Kidney tubule cell (primary cell): Measurements from ENCODE around the gene PTPN4.

Experiments
- DNase-seq: peaks from one replicate; pipeline ENCODE4 v3.0.0-alpha.2; 2018; ENCODE audit warnings: low spot score

PTPN4 gene

DNA sequence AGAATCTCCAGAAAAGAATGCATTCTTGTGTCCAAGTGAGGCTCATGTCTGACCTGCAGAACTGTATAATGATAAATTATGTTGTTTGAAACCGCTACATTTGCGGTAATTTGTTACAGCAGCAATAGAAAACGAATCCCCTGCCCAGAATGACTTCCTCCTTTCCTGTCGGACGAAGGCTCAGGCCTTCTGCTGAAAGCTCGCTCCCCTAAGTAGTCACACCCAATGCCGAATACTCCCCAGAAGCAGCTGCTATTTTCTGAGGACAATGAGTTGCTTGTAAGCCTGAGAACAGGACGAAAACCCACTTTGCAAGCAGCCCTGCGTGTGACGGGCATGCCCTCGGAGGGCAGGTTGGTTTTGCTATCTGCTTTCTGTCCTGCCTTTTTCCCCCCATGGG, 27.7 kb upstream of the PTPN4 start:
- no peak for DNase-seq

DNA sequence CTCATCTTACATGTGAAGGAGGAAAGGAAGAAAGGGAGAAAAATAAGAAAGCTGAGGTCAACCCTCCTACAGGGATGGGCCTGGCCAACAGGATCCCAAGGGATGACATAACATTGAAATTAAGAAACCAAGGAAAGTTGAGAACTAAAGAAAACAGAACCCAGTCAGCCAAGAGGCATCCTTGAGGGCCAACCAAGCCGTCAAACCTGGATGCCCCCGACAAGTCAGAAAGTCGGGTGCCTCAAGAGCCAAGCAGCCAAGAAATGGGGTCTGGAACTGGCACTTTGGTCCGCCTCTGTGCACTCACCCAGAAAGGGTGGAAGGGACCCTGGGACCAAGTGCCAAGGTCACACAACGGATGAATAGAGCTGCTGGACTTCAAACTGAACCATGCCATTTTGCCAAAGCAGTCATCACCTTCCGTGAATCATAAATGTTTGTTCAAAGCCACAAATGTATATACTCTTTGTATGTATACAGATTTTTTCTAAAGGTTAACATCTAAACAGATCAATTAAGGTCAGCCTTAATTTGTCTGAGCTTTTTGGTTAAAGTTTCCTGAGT, 27.0 kb upstream of the PTPN4 start:
- DNase-seq = no peak

DNA sequence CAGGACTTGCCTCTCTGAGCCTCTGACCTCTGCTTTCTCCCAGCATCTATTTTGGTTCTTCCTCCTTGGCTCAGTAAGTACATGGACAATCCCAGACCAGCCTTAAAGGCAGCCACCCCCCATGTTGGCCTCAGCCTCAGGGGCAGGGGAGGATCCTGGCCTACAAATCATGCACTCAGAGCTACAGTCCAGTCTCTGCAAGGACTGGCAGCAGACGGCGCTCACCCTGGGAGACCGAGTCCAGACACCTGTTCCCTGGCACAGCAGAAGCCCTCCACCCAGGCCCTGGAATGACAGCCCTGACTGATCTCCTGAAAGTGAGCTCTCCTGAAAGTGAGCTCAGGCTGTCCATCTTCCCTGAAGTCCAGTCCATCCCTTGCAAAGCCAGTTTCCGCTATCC, 25.7 kb upstream of the PTPN4 start:
- no peak for DNase-seq

DNA sequence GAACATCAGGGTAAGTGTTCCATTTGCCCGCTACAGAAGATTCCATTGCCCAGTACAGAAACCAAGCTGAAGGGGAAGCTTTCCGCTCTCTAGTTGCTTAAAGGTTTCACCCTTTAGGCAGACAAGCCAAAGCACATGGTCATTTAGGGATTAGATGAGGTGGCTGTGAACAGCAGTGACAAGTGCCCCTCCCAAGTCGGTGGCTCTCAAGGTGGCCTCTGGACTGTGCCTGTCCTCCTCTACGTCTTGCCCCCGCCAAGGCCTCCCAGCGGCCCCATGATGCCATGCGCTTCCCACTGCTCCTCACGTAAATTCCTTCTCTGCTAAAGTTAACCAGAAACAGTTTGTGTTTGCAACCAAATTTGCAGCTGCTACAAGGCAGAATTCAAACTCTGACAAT, 24.2 kb upstream of the PTPN4 start:
- DNase-seq = no peak

DNA sequence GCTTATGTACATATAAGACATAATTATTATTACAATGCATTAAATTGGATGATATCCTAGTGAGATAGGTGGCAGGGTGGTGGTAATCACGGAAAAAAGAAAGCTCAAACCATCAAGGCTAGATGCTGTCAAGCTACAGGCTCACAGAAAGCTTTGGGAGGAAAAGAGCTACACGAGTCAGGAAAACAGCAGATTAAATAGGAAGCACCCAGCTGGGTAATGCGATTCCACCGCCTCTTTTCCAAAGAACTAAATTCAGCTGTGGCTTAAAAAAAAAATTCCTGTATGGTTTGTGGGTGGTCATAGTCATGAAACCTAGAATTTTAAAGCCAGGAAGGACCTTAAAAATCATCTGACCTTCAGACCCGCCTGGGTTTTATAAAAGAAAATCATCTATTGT, 23.7 kb upstream of the PTPN4 start:
- DNase-seq = no peak

DNA sequence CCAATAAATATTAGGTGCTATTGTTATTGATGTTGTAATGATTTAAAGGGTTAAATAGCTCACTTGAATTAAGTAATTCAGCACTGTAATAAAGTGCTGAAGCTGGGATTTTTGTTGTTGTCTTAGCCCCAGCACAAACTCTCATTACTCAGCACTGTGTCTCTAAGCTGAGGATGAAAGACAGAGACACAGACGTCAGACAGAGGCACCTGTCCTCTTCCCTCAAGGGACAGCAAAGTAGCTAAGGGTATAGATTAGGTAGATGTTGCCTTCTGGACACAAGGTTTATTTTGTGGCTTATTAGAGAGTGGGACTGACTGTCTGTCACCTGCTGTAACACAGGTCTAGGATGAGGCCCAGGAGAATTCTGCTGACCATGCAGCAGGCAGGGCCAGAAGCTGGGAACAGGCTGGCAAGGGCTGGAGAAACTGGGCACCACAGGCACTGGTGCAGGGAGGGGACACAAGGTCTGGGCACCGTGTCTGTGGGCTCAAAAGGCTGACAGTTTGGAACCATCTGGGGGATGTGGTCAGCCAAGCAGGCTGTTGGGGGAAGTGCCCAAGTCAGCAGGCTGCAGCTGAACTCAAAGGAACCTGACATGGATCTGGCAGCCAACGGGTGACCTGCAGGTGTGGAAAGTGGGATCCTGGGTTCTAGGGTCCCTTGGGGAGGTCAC, 20.0 kb upstream of the PTPN4 start:
- no peak for DNase-seq

DNA sequence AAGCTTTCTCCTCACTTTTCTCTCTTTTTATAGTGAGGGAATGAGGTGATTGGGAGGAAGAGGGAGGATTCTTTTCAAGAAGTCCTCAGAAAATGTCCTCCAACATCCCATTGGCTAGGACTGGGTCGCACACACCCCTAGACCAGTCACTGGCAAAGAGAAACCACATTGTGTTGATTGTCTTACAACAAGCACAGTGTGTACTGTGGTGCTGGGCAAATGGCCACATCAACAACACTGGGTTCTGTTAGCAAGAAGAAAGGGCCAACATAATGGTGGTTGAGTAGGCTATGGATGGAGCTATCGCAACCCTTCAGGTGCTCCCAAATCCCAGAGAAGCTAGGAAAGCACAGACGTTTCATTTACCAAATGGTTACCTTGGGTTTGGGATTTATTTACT, 18.7 kb upstream of the PTPN4 start:
- DNase-seq = no peak

DNA sequence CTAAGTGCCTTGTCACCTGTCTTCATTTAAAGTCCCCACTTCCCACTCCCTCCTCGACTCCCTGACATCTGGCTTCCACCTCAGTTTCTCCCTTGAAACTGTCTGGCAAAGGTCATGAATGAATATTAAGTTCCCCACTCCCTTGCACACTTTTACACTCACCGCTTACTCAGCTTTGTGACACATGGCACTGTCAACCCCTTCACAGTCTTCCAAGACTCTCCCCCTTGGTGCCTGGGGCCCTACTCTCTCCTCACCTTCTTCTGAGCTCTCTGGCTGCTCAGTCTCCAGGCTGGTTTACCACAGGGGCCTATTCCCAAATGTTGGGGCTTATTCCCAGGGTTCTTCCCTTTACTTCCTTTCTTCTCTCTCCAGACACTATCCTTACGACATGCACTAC, 17.9 kb upstream of the PTPN4 start:
- DNase-seq = no peak

DNA sequence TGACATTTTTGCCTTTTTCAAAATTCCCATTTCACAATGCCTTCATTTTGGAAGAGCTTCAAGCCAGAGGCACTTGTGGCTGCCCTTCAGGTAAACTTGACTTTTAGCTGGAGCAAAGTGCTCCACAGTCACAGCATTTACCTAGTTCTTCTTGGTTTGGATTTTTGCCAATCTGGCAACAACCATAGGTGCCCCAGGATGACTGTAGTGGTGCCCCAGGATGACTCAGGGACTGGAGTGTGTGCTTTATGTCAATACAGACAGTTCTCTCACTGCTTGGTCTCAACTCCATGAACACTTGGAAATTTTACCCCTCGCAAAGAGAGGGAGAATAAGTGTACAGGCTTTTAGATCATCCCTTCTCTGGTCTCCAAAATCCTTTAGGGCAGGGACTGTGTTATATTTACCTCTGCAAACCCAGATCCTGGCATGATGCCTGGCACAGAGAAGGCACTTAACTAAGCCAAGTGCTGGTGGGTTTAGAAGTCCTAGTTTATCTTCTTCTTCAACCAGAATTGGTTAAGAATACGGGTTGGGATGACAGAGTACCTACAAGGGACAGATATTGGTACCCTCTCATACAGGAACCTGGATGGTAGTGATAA, 15.3 kb upstream of the PTPN4 start:
- DNase-seq = peak; percentile 92

DNA sequence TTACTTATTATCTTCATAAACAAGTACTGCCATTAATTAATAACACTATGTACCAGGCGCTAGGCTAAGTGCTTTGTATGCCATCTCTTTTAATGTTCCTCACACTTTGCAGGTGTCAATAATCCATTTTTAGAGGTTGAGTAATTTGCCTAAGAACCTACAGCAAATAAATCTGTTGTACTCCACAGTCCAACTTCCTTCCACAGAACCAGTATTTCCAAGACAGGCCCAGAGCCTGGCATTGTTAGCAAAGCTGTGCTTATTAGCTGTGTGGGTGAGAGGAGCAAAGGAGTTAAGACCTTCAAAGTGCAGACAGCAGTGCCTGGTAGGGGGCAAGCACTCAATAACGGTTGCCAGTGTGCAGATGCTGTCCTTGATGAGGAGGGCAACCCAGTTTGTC, 14.2 kb upstream of the PTPN4 start:
- DNase-seq = no peak

DNA sequence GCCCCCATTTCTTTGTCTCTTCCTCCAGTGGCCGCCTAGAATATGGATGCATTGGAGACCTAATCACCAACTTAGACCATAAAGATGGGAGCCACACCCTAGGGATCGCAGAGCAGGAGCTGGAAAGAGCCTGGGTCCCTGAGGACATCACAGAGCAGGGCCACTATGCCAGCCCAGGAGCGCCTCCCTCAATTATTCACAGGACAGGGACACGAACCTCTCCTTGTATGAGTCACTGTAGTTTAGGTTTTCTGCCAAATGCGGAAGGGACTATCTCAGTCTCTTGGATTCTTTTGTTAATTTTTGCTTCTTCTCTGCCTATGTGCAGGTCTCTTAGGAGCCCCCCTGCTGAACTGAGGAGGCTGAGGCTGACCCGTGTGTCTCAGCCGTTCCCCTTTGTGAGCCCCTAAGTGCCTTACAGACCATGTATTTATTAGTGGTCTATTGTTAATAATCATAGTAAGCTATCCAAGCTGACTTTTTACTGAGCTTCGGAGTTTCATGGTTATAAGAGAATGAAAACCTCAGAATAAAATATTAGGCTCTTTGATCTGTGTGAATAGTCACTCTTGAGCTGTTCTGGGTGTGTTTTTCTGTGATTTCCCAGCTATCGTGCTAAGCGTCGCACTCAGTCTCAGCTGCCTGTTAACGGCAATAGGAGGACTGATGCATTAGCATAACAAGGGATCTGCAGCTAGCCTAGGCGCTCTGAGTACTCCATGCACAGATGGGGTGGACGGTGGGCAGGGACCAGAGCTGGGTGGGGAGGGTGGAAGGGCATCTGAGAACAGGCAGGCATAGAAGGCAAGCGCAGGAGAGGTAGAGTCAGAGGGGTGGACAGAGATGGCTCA, 12.7 kb upstream of the PTPN4 start:
- no peak for DNase-seq

DNA sequence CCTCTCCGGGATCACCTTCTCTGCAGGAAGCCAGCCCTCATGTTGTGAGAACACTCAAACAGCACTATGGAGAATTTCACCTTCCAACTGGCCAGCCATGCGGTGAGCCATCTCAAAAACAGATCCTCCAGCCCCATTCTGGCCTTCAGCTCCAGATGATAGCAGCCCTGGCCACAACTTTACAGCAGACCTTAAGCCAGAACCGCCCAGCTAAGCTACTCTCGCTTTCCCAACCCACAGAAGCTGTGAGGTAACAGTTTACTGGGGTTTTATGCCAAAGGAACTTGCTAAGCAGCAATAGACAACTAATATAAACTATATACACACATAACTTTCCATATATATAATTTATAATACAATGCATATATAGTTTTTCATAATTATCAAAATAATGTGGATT, 11.6 kb upstream of the PTPN4 start:
- no peak for DNase-seq

DNA sequence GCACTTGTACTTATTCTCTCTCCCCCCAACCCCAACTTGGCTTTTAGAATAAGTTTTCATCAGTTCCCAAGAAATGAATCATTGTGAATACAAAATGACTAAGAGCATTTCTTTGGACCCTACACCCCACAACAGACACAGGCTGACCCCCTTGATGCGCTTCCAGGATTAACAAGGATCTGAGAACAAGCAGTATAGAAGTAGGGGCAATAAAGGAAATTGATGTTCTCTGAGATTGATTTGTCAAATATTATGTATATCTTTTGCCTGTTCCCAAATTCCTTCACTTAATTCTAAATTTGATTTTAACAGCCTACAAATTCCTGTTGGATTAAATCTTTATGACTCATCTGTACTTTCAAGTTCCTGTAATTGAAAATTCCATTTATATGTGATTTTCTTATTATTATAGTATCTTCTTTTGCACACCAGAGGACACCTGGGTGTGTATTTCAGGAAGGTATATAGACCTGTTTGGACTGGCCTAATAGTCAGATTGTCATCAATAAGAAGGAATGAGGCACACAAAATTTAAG, 10.2 kb upstream of the PTPN4 start:
- DNase-seq = no peak

DNA sequence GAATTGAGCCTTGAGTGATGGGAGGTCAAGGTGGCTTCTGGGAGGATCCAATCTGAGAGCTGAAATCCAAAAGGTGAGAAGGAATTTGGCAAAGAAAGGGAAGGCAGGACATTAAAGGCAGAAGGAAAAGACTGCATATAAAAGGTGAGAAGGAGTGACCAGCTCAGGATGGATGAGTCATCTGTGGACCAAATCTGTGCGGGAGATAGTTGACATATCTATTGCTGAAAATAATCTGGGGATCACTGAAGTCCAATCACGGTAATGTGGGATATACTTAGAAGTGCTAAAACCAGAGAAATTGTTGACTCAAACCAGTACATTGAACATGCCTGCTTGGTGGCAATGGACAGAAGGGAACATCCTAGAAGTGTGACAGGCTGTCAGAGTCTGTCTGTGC, 8.0 kb upstream of the PTPN4 start:
- no peak for DNase-seq

DNA sequence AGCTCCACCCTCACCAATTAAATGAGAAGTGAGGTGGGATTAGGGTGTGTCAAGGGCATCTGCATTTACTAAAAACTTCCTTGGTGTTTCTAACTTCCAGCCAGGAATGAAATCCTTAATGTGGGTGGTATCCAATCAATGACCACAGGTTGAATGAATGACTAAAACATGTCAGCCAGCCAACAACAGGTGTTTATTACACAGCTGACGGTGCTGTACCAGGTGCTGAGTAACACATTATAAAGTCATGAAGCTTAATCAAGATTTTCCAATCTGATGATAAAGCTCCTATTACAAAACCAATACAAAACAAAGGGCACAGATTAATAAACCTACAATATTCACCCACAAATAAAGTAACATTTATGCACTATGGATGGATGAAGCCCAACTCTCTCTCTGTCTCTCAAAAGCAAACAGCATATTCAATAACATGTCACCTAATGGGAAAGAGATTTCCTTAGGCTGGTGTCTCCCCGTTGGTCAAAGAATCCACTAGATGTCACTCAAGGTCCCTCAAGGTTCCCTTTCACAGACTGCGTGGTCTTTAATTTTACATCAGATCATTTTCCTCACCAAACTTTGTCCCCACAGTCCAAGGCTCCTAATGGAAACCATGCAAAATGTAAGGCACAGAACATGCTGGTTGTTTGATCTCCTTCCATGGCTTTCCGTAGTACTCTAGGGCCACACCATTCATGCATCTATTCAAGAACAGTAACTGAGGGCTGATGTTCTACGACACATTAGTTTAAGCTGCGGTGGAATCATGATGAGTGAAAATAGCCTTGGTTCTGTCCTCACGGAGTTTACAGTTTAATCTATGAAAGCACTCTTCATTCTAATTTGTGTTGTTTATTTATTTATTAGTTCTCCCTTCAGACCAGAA, 6.4 kb upstream of the PTPN4 start:
- DNase-seq = peak; percentile 56

DNA sequence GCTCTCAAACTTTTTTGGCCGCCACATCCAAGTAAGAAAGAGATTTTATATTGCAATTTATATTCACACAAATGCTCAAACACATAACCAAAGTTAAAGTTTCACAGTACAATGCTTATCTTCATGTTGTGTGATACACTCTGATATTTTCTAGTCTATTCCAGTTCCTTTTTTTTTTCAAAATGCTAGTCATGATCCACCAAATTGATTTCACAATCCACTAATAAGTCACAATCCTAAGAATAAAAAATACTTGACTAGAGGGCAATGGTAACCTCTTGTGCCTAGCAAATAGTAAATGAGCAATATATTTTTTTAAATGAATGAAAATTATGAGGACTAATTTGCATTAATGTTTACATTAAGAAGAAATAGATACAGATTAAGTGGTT, 5.8 kb upstream of the PTPN4 start:
- no peak for DNase-seq

DNA sequence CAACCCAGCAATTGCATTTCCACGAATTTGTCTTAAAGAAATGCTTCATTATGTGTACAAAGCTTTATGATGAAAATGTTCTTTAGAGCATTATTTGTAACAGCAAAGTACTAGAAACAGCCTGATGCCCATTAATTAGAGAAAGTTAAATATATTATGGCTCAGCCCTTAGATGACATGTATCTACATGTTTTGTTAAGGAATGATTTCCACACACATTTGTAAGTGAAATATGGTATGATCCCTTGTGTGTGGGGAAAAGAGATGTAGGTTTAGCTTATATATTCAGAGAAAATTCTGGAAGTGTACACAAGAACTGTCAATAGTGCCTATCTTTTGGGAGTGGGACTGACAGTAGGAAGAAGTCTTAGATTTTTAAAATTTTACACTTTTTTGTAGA, 3.8 kb upstream of the PTPN4 start:
- no peak for DNase-seq

DNA sequence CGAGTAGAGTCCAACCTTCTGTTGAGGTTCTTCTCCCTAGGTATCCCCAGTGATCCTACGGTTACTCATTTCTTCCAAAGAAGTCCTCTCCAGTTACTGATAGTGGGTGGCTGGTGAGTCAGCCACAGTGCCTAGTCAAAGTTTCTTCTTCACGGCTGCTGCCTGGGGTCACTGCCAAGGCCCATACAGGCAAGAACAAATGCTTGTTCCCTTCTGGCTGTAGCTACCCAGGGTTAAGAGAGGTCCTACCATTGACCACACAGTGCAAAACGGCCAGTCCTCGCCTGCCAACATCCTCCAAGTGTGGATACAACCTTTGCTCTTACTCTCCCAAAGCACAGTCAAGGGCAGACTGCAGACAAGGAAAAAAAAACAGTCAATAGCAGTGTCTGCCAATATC, 2.9 kb upstream of the PTPN4 start:
- peak; percentile 77 for DNase-seq

DNA sequence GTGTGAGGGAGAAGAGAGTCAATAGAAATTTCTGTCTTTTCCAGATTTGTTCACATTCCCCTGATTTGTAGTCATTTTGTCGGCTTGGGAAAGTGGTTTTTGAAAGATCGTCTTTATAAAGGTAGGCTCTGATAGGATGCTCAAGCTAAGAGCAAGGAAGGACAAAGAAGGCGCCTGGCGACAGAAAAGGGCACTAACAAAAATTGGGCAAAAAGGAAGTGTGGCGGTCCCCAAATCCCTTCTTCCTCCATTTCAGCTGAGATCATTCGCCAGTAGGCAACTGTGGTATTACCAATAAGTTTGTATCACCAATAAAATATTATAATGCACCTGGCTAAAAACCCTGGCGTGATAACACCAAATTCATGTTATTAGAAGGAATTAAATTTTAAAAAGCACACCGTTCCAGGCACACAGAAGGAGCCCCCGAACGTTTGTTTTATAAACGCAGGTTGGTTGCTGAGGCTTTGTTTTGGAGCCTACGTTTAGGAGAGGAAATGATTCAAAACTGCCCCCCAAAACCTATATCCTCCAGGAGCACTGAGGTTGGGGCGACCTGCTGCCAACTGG, 756 bp upstream of the PTPN4 start:
- DNase-seq = no peak

DNA sequence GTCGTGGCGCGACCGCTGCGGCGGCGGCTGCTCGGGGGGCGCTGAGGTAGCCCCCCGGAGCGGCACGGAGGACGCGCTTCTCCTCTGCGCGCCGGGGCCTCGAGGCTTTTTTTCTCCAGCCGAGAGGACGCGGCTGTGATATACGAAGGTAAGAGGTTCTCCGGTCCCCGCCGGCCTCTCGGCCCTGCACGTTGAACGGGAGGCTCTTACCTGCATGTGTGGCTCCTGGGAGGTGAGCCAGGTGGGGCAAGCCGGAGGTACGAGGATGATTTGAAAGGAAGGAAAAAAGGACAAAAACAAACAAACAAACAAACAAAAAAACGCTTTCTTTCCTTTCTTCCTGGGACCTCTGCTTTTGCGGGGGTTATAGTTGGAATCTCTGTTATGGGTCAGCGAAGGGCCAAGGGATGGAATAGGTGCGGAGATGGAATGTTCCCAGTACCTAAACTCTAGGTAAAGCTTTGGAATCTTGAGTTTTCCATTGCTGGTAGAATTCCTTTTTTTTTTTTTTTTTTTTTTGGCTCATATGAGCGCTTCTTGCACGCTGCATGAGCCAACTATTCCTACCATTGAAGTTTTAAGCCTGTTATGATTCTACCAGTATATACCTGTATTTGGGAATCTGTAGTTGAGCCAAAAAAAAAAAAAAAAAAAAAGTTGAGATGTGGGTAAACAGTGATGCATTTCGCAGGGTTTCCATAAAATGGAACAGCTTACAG, 674 bp downstream of the PTPN4 start:
- DNase-seq = peak; percentile 54

DNA sequence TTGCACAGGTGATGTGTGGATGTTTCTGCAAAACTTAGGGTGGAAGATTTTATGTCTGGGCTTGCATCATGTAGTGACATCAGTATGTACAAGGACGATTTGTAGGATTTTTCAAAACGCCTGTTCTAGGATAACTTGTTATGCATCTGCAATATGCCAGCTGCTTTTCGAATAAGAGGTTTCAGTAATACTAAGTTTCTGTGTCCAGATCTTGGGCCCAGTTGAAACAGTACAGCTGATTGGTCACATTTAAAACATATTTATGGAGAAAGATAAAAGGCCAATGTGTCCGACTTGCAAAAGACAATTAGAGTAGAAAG, 1.2 kb downstream of the PTPN4 start:
- DNase-seq = peak; percentile 30
